K562 (cell line): ENCODE data around the gene LYRM1. TPM values are rescaled to one million over a fixed set of nuclear protein-coding genes. Genes with fewer than 3 reads are reported as not detected.

Experiments
- ATAC-seq: fragments of 200-7000 bp; cut with Tn5 transposase; 3 replicates; pipeline ENCODE4 v1.9.1; 2020; ENCODE audit warnings: moderate library complexity
- BruUV-seq: library from RNA; stranded (reverse); fragments of 400-500 nt; replicated peaks from 2 replicates; lab custom pipeline; 2021; lab: Mats Ljungman, UMichigan
- CTCF ChIA-PET: fragments of 300-600 bp; formaldehyde crosslinking; extraction: SDS; loops from one replicate; lab custom pipeline; 2021; ENCODE audit warnings: low intra/inter-chr PET ratio; lab: Yijun Ruan, JAX
- POLR2A ChIA-PET: fragments of 300-600, 350-650 bp; sonication (Branson Sonifier 250); formaldehyde crosslinking; extraction: SDS; loops from one replicate; lab custom pipeline; 2021; ENCODE audit warnings: antibody characterized with exemption, inconsistent platforms; lab: Yijun Ruan, JAX
- DNase-seq, 4 experiments: peaks; one replicate each; pipeline versions ENCODE4 v3.0.0 to v3.0.0-alpha.2; 2011 to 2018; ENCODE audit warnings: low spot score in 3 of 4, mixed read lengths in 3 of 4; ENCODE audit errors: extremely low read depth in 1 of 4
- FAIRE-seq: peaks from 2 replicates; lab custom pipeline; 2011; peaks lifted over from hg19 to GRCh38; lab: Jason Lieb, UNC
- H2AFZ ChIP-seq: 2 replicates; pipeline ENCODE4 v1.6.0; 2011; ENCODE audit warnings: low read depth, low read length, control low read depth, inconsistent platforms
- H3K27ac ChIP-seq: fragments of 200-600 bp; 3 replicates; pipeline ENCODE4 v1.8.0; 2011; ENCODE audit warnings: low read depth, mild to moderate bottlenecking, control low read depth, inconsistent platforms, low read length, moderate library complexity, mixed read lengths; ENCODE audit errors: extremely low read depth
- H3K27me3 ChIP-seq, 2 experiments: fragments of 300-600 bp in 1 of 2; 2 replicates in 1 of 2; 3 replicates in 1 of 2; pipeline versions ENCODE4 v1.6.0 to v1.8.0; 2011; ENCODE audit warnings: inconsistent platforms in 2 of 2, low read length in 2 of 2, mild to moderate bottlenecking in 1 of 2, mixed read lengths in 1 of 2, moderate library complexity in 1 of 2; ENCODE audit not compliant: control insufficient read depth in 2 of 2, insufficient read depth in 2 of 2
- H3K36me3 ChIP-seq: fragments of 300-600 bp; 3 replicates; pipeline ENCODE4 v1.8.0; 2011; ENCODE audit warnings: mild to moderate bottlenecking, low read length, inconsistent platforms; ENCODE audit not compliant: control insufficient read depth, insufficient read depth
- H3K4me1 ChIP-seq, 2 experiments: fragments of 200-600 bp in 1 of 2; replicated peaks in 1 of 2; 2 replicates in 1 of 2; 3 replicates in 1 of 2; pipeline versions ENCODE4 v1.5.1 to v1.8.0; 2011; ENCODE audit warnings: inconsistent platforms in 2 of 2, low read length in 2 of 2, mild to moderate bottlenecking in 1 of 2, mixed read lengths in 1 of 2, moderate library complexity in 1 of 2; ENCODE audit not compliant: control insufficient read depth in 2 of 2, insufficient read depth in 2 of 2
- H3K4me2 ChIP-seq: 2 replicates; pipeline ENCODE4 v1.6.1; 2011; ENCODE audit warnings: low read length, control low read depth, inconsistent platforms, mixed read lengths; ENCODE audit not compliant: insufficient read depth
- H3K4me3 ChIP-seq: fragments of 200-600 bp; sonication (generic), shearing (Covaris generic); 2 replicates; pipeline ENCODE4 v1.5.1; 2016; ENCODE audit warnings: control low read depth, inconsistent platforms
- H3K79me2 ChIP-seq: fragments of 200-600 bp; 3 replicates; pipeline ENCODE4 v1.8.0; 2011; ENCODE audit warnings: low read length, inconsistent platforms; ENCODE audit not compliant: control insufficient read depth, insufficient read depth
- H3K9ac ChIP-seq, 2 experiments: 2 replicates each; pipeline versions ENCODE4 v1.6.0 to v1.6.1; 2011; ENCODE audit warnings: low read depth in 2 of 2, low read length in 2 of 2, control low read depth in 1 of 2, inconsistent platforms in 1 of 2, mild to moderate bottlenecking in 1 of 2, mixed read lengths in 1 of 2; ENCODE audit not compliant: insufficient read depth in 1 of 2
- H3K9me1 ChIP-seq: one replicate; pipeline ENCODE4 v1.6.0; 2011; ENCODE audit warnings: inconsistent platforms, mild to moderate bottlenecking, low read length, moderate library complexity; ENCODE audit not compliant: control insufficient read depth, insufficient read depth
- H3K9me3 ChIP-seq: replicated peaks from 2 replicates; pipeline ENCODE4 v1.5.1; 2011; ENCODE audit warnings: low read depth, low read length, inconsistent platforms; ENCODE audit not compliant: control insufficient read depth, insufficient read depth
- H4K20me1 ChIP-seq: replicated peaks from 2 replicates; pipeline ENCODE4 v1.6.1; 2011; ENCODE audit warnings: low read length, inconsistent platforms, mixed read lengths; ENCODE audit not compliant: control insufficient read depth, insufficient read depth
- SMAD1 ChIP-seq: fragments of 150-350 bp; IDR thresholded peaks from 2 replicates; pipeline ENCODE4 v1.6.1; 2014; ENCODE audit warnings: low read length, low read depth; ENCODE audit not compliant: partially characterized antibody
- SMAD4 ChIP-seq: fragments of 250-450 bp; sonication (Bioruptor Pico); conservative IDR thresholded peaks from 2 replicates; pipeline ENCODE4 v1.8.0; 2021; ENCODE audit warnings: inconsistent platforms, mild to moderate bottlenecking, moderate library complexity
- SPI1 ChIP-seq: IDR thresholded peaks from 2 replicates; pipeline ENCODE4 v1.6.1; 2011; ENCODE audit warnings: low read depth, low read length, control low read depth, borderline replicate concordance
- WGBS: fragments of 100-300 bp; shearing (Covaris generic); methylation state at CpG from one replicate; pipeline ENCODE4 v1.1.6; 2016; ENCODE audit warnings: low coverage, mixed read lengths; ENCODE audit not compliant: insufficient coverage; ENCODE audit errors: missing lambda C conversion rate; 5-methylcytosine and 5-hydroxymethylcytosine counted together
- in situ Hi-C: fragments of 300-500 bp; cut with MboI; formaldehyde crosslinking; loops from 4 replicates; pipeline ENCODE4 v1.15.0; 2018; ENCODE audit warnings: inconsistent platforms, mixed read lengths
- intact Hi-C: fragments of 100-400 bp; cut with micrococcal nuclease; formaldehyde crosslinking; loops from 2 replicates; pipeline ENCODE4 v1.14.2; 2022
- polyA plus RNA-seq, 8 experiments: library from polyadenylated mRNA; depleted of rRNA in 4 of 8; stranded (reverse) in 5 of 8; unstranded in 3 of 8; fragments of >200 nt; fragmentation: Nextera tagmentation in 2 of 8; fragmentation: Illumina TruSeq in 1 of 8; extraction: Ambion mirVana in 2 of 8; extraction: Trizol in 1 of 8; gene quantifications; 2 replicates each; pipeline versions ENCODE4 v1.2.1 to v1.2.3, GENCODE V29; 2011 to 2014; ENCODE audit warnings: inconsistent platforms in 1 of 8, missing spikeins in 1 of 8
- total RNA-seq, 7 experiments: library from RNA; depleted of rRNA in 6 of 7; stranded (reverse); fragments of >200 nt in 6 of 7; fragmentation: Illumina TruSeq in 2 of 7; extraction: Trizol in 2 of 7; gene quantifications; 2 replicates each; pipeline versions ENCODE4 v1.2.1 to v1.2.3, GENCODE V29; 2011 to 2021; ENCODE audit warnings: low replicate concordance in 1 of 7
- TF ChIP-seq, protein P1 (sequence below): fragments of 450-650 bp; formaldehyde crosslinking; IDR thresholded peaks from 2 replicates; pipeline ENCODE4 v1.4.0; 2020; ENCODE audit warnings: mild to moderate bottlenecking, mixed read lengths

LYRM1 gene
- total and polyA plus RNA-seq, 9 of the 15 experiments (the other 6 are each of a cell fraction or from before 2014, with no cell fraction given), result 17.5 to 44.1 (median 32.7) TPM

DNA sequence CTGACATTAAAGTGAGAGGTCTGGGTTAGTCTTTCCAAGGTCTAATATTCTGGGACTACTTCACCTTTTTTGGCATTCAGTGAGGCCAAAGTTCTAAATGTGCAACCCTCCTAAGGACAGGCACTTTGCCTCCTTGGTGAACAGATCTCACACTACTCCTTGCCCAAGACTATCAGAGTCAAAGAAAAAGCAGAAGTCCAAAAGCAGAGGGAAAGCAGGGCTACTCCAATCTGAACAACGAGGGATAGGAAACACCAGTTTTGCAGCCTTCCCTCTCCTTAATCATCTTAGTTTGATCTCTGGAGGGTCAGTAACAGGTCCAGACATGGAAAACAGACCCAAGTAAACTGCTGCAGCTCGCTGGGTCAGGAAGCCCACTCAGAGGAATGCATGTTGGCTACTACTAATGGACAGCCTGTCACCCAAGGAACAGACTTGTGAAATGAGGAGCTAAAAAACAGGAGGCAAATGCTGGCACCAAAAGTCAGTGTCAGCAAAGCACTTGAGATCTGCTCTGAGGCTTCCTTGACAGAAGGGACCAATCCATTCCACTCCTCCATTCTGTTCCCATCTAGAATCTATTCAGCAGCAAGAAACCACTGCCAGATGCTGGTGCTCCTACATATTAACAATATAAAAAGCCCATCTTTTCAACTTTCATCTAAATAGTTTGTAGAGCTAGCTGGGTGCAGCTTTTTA, 30.3 kb upstream of the LYRM1 start:
- Histone ChIP-seq H3K27ac (no peak overlapping the region), H3K36me3 (no peaks in the 10 kb centered on the region), H3K4me2 (no peak overlapping the region), H2AFZ (no peak overlapping the region), H3K9me3 (no peaks in the 10 kb centered on the region), H3K9me1 (peaks cover 4% of the 10 kb centered on the region), H4K20me1 (peaks cover 16% of the 10 kb centered on the region; the same call in 1 of the 2 replicates), H3K4me1 (peaks cover 14 to 31% of the 10 kb centered on the region in 2 experiments), H3K4me3 (no peak overlapping the region), H3K79me2 (peaks cover 8% of the 10 kb centered on the region; the same call in 1 of the 3 replicates), H3K27me3 (no peaks in the 10 kb centered on the region), H3K9ac (no peak overlapping the region)
- 48% methylated on average over 2 of the region's 2 CpGs for WGBS
- BruUV-seq, result no TSS peak
- ChIA-PET POLR2A (interaction anchor here (0.6 to 1.0 kb wide), 3 partner anchors 10 to 511 kb away, joined by 3 to 5 read pairs (median 3); no protein-coding TSS in a partner anchor), CTCF (no interaction called here)
- TF ChIP-seq SPI1, result peak; percentile 74
- TF ChIP-seq SMAD1, result no peak
- FAIRE-seq, result peak; percentile 32
- no peak for DNase-seq
- intact Hi-C loops (no loop called here), in situ Hi-C loops (no loop called here)
- ATAC-seq, result no peak

DNA sequence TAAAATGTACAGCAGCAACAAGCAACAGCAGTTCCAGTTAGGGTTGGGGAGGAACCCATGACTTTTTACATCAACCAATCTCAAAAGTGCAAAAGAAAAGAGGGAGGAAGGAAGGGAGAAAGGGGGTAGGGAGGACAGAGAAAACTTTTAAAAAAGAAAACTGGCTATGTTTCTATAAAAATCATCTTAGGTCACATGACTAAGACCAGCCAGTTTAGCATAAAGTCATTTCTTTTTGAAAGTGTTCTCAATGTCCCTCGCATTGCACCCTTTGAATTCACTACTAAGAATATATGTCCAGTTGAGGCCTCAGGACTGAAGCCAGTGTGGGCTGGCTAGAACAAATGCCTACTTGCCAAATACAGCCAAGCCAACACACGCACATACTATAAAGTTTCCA, 29.3 kb upstream of the LYRM1 start:
- 94% methylated on average over 2 of the region's 2 CpGs for WGBS
- ATAC-seq (no peak), FAIRE-seq (no peak), DNase-seq (no peak)
- Histone ChIP-seq H3K9me1 (peaks cover 4% of the 10 kb centered on the region), H3K4me3 (no peak overlapping the region), H3K36me3 (no peaks in the 10 kb centered on the region), H2AFZ (no peak overlapping the region), H3K4me1 (peaks cover 12 to 22% of the 10 kb centered on the region in 2 experiments; a peak in 4 of 5 replicates), H3K27ac (no peak overlapping the region), H3K27me3 (no peaks in the 10 kb centered on the region), H3K9ac (no peak overlapping the region), H3K79me2 (peaks cover 5% of the 10 kb centered on the region; the same call in 1 of the 3 replicates), H3K9me3 (no peaks in the 10 kb centered on the region), H4K20me1 (peaks cover 16% of the 10 kb centered on the region; the same call in 1 of the 2 replicates), H3K4me2 (no peak overlapping the region)
- ChIA-PET CTCF (no interaction called here), POLR2A (interaction anchor here (0.9 to 1.0 kb wide), 2 partner anchors 9 to 63 kb away, joined by 3 to 5 read pairs; no protein-coding TSS in a partner anchor)
- in situ Hi-C loops, result no loop called here
- intact Hi-C loops, result no loop called here
- TF ChIP-seq, protein P1, sequence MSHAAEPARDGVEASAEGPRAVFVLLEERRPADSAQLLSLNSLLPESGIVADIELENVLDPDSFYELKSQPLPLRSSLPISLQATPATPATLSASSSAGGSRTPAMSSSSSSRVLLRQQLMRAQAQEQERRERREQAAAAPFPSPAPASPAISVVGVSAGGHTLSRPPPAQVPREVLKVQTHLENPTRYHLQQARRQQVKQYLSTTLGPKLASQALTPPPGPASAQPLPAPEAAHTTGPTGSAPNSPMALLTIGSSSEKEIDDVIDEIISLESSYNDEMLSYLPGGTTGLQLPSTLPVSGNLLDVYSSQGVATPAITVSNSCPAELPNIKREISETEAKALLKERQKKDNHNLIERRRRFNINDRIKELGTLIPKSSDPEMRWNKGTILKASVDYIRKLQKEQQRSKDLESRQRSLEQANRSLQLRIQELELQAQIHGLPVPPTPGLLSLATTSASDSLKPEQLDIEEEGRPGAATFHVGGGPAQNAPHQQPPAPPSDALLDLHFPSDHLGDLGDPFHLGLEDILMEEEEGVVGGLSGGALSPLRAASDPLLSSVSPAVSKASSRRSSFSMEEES (CRISPR knock-in tag), result peak; percentile 83
- TF ChIP-seq SMAD4 (CRISPR knock-in tag), result no peak
- no TSS peak for BruUV-seq
